ENCODE results near the gene DDX27.

Gene DDX27

GRCh38 chr20:49284818-49285217, 65.6 kb downstream of the DDX27 start:
- TF ChIP-seq, protein P1, sequence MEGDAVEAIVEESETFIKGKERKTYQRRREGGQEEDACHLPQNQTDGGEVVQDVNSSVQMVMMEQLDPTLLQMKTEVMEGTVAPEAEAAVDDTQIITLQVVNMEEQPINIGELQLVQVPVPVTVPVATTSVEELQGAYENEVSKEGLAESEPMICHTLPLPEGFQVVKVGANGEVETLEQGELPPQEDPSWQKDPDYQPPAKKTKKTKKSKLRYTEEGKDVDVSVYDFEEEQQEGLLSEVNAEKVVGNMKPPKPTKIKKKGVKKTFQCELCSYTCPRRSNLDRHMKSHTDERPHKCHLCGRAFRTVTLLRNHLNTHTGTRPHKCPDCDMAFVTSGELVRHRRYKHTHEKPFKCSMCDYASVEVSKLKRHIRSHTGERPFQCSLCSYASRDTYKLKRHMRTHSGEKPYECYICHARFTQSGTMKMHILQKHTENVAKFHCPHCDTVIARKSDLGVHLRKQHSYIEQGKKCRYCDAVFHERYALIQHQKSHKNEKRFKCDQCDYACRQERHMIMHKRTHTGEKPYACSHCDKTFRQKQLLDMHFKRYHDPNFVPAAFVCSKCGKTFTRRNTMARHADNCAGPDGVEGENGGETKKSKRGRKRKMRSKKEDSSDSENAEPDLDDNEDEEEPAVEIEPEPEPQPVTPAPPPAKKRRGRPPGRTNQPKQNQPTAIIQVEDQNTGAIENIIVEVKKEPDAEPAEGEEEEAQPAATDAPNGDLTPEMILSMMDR (IDR thresholded peaks at IDR 0.05; ENCODE audit: insufficient read depth, low read length, poor library complexity, severe bottlenecking) = no peak
- DNase-seq (ENCODE audit: extremely low read depth, insufficient read length) = no peak
- peak overlapping the region; percentile 7; the same call in 1 of the 2 replicates for H3K4me3 ChIP-seq (replicated peaks; ENCODE audit: low read depth, low read length)
- H3K27me3 ChIP-seq (replicated peaks; ENCODE audit: control insufficient read depth, insufficient read depth, low read length) = no peaks in the 10 kb centered on the region
- peaks cover 70% of the 10 kb centered on the region for H3K36me3 ChIP-seq (ENCODE audit: control insufficient read depth, insufficient read depth, low read length)

DNA sequence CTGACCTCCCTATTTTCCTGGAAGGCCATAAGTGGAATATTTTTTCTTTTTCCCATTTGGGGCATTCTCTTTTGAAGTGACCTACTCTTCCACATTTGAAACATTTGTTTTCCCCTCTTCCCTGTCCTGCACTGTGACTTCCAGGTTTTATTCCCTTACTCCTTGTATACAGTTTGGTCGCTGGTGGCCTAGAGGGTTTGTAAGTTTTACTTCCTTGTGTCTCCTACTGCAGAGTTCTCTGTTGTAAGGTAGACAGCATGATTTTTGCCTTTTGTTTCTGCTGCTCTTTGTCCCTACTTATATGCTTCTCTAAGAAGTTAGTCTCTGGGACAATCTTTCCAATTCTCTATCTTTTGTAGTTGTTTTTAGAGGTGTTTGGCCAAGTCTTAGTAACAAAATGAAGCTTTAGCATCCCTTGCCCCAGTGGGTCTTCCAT, 66.0 kb downstream of the DDX27 start:
- DNase-seq (ENCODE audit: extremely low read depth, insufficient read length) = no peak
- TF ChIP-seq, protein P1 (IDR thresholded peaks at IDR 0.05; ENCODE audit: insufficient read depth, low read length, poor library complexity, severe bottlenecking) = no peak
- Histone ChIP-seq H3K4me3 (replicated peaks; ENCODE audit: low read depth, low read length) (no peak overlapping the region), H3K27me3 (replicated peaks; ENCODE audit: control insufficient read depth, insufficient read depth, low read length) (no peaks in the 10 kb centered on the region), H3K36me3 (ENCODE audit: control insufficient read depth, insufficient read depth, low read length) (peaks cover 66% of the 10 kb centered on the region)

DNA sequence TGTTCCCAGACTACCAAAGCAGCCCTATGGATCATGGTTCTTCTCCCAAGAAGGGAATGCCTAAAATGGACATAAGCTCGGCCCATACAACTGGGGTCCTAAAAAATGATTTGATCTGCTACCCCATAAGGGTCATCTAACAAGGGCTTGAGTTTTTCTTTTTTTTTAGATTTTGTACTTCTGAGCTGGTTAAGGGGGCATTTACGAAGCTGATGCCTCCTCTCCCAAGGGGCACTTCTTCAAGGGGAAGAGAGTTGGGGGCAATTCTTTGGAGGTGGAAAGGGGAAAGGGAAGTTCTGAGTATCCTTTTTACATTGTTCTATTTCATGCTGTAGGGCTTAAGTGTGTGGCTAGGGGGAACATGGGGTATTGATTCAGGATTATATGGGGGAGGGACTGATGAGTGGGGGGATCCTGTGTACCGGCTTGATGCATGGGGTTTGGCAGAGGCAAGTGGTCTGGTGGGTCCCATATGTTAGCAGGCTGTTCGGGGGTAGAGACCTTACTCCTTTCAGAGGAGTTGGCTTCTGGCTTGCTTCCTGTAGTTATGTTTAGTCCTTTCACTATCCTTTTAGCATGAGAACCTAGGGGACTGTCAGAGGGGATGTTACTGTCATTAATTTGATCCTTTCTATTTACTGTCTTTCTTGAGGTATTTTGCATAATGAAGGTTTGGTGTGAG, 66.7 kb downstream of the DDX27 start:
- Histone ChIP-seq H3K27me3 (replicated peaks; ENCODE audit: control insufficient read depth, insufficient read depth, low read length) (no peaks in the 10 kb centered on the region), H3K4me3 (replicated peaks; ENCODE audit: low read depth, low read length) (no peak overlapping the region), H3K36me3 (ENCODE audit: control insufficient read depth, insufficient read depth, low read length) (peaks cover 63% of the 10 kb centered on the region)
- TF ChIP-seq, protein P1 (IDR thresholded peaks at IDR 0.05; ENCODE audit: insufficient read depth, low read length, poor library complexity, severe bottlenecking) = no peak
- DNase-seq (ENCODE audit: extremely low read depth, insufficient read length) = no peak

DNA sequence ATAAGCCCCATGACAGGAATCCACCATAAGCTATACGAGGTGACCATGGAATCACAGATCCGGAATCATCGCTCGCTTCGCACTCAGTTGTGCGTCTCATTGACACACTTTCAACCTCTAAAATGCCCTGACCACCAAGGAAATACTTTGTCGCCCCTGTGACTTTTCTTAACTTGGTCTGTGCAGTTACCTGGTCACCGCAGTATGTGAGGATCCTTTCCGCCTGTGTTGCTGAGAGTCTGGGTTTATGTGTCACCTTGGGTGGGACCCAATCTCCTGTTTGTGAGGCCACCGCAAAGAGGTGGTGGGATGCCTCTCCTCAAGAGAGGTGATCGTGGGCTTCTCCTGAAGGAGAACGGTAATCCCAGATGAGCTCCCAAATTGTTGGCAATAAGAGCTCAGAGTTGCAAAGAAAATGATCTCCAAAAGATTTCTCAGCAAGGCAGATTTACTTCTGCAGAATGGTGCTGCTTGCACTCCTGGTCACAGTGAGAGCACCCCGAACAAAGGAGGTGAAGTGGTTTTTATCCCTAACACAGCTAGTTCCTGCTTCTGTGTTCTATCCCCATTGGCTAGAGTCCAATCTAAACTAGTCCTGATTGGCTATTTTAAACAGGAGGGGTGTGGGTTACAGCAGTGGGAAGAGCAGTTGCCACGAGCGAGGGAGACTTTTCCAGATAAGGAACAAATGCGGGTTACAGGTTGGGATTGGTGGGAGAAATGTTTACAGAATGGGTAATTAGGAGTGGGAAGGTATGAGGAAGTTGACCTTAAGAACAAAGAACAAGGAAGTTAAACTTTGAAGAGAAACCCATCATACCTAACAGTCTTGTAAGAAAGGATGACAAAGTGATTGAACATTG, 67.7 kb downstream of the DDX27 start:
- no peaks in the 10 kb centered on the region for H3K27me3 ChIP-seq (replicated peaks; ENCODE audit: control insufficient read depth, insufficient read depth, low read length)
- H3K4me3 ChIP-seq (replicated peaks; ENCODE audit: low read depth, low read length) = no peak overlapping the region
- DNase-seq (ENCODE audit: extremely low read depth, insufficient read length) = no peak
- peaks cover 58% of the 10 kb centered on the region for H3K36me3 ChIP-seq (ENCODE audit: control insufficient read depth, insufficient read depth, low read length)
- TF ChIP-seq, protein P1 (IDR thresholded peaks at IDR 0.05; ENCODE audit: insufficient read depth, low read length, poor library complexity, severe bottlenecking) = no peak

DNA sequence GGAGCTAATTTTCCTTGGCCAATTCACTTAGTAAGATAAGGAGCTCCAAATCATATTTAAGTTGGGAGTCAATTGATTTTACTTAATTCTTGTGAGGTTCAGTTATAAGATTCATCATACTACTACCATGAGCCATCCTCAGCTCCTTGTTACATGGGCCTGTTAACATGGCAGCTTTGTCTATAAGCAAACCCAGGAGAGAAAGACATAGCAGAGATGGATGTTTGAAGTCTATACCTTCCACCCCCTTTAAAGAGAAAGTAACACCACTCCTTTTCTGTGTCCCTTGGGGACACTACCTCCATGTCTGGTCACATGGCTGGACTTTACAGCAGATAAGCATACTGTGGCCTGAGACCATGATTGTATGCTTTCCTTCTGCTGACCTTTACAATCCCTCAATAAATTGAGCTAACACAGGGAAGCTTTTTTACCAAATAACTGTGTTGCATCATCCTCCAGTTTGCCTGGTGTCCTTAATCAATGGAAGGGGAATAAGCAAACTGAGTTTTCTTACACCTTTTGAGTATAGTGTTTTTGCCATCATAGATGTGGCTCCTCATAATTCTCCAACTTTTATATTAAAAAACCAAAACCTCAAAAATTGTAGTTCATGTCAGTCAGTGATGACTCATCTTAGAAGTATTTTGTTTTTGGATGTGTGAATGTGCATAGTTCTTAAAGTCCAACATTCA, 68.5 kb downstream of the DDX27 start:
- no peak for DNase-seq (ENCODE audit: extremely low read depth, insufficient read length)
- Histone ChIP-seq H3K4me3 (replicated peaks; ENCODE audit: low read depth, low read length) (no peak overlapping the region), H3K27me3 (replicated peaks; ENCODE audit: control insufficient read depth, insufficient read depth, low read length) (no peaks in the 10 kb centered on the region), H3K36me3 (ENCODE audit: control insufficient read depth, insufficient read depth, low read length) (peaks cover 50% of the 10 kb centered on the region)
- TF ChIP-seq, protein P1 (IDR thresholded peaks at IDR 0.05; ENCODE audit: insufficient read depth, low read length, poor library complexity, severe bottlenecking) = no peak
